Measurements from ENCODE around the gene WWC2. TPM values are rescaled to one million over a fixed set of nuclear protein-coding genes. Genes with fewer than 3 reads are reported as not detected.

WWC2 gene
- total and polyA plus RNA-seq, 2 donors (not counting 3 experiments of a cell fraction or from before 2014, with no cell fraction given), result 12.9 to 52.2 TPM

DNA sequence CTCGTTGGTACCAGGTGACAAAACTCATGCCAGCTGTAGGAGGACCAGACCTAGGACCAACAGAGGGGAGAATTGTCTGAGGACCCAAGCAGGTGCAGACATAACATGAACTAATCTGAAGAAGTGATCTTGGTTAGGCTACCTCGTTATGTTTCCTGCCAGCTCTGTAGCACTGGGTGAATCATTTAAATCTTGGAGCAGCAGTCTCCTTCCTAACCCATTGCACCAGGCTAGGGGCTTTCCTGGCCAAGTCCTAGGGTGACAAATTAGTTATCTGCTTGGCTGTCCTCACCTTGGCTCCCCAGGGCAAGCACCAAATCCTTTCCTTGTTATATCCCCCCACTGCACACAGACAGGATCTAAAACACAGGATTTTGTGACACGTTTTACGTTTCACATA is 87.8 kb downstream of the WWC2 start:
- FAIRE-seq (no peak), DNase-seq (ENCODE audit: low read depth, low spot score) (no peak)
- intact Hi-C loops (cut with micrococcal nuclease), result no loop called here
- Histone ChIP-seq H3K9ac (replicated peaks; ENCODE audit: extremely low read depth, insufficient read depth, low read length) (no peak overlapping the region), H3K9me3 (replicated peaks; ENCODE audit: control insufficient read depth, insufficient read depth, low read length) (no peaks in the 10 kb centered on the region), H2AFZ (ENCODE audit: low read depth, low read length) (no peak overlapping the region), H3K27me3 (ENCODE audit: control insufficient read depth in 2 of 2, insufficient read depth in 2 of 2, low read length in 2 of 2) (no peaks in the 10 kb centered on the region), H3K9me1 (replicated peaks; ENCODE audit: control insufficient read depth, extremely low read depth, insufficient read depth, low read length) (no peaks in the 10 kb centered on the region), H3K4me1 (ENCODE audit: control insufficient read depth, extremely low read depth, insufficient read depth, low read length) (peaks cover 16% of the 10 kb centered on the region), H3K79me2 (ENCODE audit: control insufficient read depth, insufficient read depth, low read length) (peaks cover 24% of the 10 kb centered on the region), H3K4me2 (ENCODE audit: insufficient read depth, low read length) (no peak overlapping the region), H3K27ac (ENCODE audit: insufficient read depth, low read depth, low read length) (no peak overlapping the region), H3K36me3 (ENCODE audit: control insufficient read depth in 2 of 2, extremely low read depth in 1 of 2, insufficient read depth in 2 of 2, low read length in 2 of 2) (no peaks in the 10 kb centered on the region), H3K4me3 (replicated peaks in 1 of 3; ENCODE audit: insufficient read depth in 1 of 3, low read depth in 1 of 3, low read length in 3 of 3) (no peak overlapping the region), H4K20me1 (replicated peaks; ENCODE audit: control insufficient read depth, extremely low read depth, insufficient read depth, low read length) (no peaks in the 10 kb centered on the region)
- POLR2A ChIA-PET, result no interaction called here
- no TSS peak for BruUV-seq (replicated peaks)
- dilution Hi-C loops (cut with MboI; ENCODE audit: extremely low pct_ligation_motif_present, low sequenced_read_pairs), result no loop called here
- TF ChIP-seq JUN (IDR thresholded peaks at IDR 0.05; ENCODE audit: borderline replicate concordance, insufficient read depth, insufficient read length, low read depth), result no peak
- TF ChIP-seq, protein P1, sequence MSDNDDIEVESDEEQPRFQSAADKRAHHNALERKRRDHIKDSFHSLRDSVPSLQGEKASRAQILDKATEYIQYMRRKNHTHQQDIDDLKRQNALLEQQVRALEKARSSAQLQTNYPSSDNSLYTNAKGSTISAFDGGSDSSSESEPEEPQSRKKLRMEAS (IDR thresholded peaks at IDR 0.05; ENCODE audit: insufficient read depth, insufficient read length), result no peak
- TF ChIP-seq, protein P2, sequence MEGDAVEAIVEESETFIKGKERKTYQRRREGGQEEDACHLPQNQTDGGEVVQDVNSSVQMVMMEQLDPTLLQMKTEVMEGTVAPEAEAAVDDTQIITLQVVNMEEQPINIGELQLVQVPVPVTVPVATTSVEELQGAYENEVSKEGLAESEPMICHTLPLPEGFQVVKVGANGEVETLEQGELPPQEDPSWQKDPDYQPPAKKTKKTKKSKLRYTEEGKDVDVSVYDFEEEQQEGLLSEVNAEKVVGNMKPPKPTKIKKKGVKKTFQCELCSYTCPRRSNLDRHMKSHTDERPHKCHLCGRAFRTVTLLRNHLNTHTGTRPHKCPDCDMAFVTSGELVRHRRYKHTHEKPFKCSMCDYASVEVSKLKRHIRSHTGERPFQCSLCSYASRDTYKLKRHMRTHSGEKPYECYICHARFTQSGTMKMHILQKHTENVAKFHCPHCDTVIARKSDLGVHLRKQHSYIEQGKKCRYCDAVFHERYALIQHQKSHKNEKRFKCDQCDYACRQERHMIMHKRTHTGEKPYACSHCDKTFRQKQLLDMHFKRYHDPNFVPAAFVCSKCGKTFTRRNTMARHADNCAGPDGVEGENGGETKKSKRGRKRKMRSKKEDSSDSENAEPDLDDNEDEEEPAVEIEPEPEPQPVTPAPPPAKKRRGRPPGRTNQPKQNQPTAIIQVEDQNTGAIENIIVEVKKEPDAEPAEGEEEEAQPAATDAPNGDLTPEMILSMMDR (IDR thresholded peaks at IDR 0.05; ENCODE audit: extremely low read depth in 1 of 2, insufficient read depth in 1 of 2, low read depth in 1 of 2, low read length in 2 of 2), result no peak
- no peak for TF ChIP-seq POLR2A (IDR thresholded peaks at IDR 0.05; ENCODE audit: low read depth, low read length)
- no peak for TF ChIP-seq FOS (IDR thresholded peaks at IDR 0.05; ENCODE audit: borderline replicate concordance, insufficient read depth, low read length)
- no peak for TF ChIP-seq EZH2 (IDR thresholded peaks at IDR 0.05; ENCODE audit: borderline replicate concordance, low read depth, low read length, severe bottlenecking)
- no peak for TF ChIP-seq GATA2 (IDR thresholded peaks at IDR 0.05; ENCODE audit: insufficient read depth, insufficient read length, low read depth, low read length)
- TF ChIP-seq MYC (IDR thresholded peaks at IDR 0.05; ENCODE audit: low read depth, low read length), result no peak
- no peak for TF ChIP-seq POLR2AphosphoS5 (IDR thresholded peaks at IDR 0.05; ENCODE audit: insufficient read depth, low read depth, low read length)
- CTCF ChIA-PET, result no interaction called here

All from endothelial cell of umbilical vein (primary cell).